Measurements from ENCODE around the gene PNPLA7. TPM values are rescaled to one million over a fixed set of nuclear protein-coding genes. Genes with fewer than 3 reads are reported as not detected.

Gene PNPLA7
- total and polyA plus RNA-seq, 2 of the 13 experiments (the other 11 are each of a cell fraction or from before 2014, with no cell fraction given), result 0.42 to 1.5 TPM

GRCh38 chr9:137524161-137524980 lies 25.8 kb downstream of the PNPLA7 start:
- DNase-seq (ENCODE audit: low spot score) (no peak), ATAC-seq (no peak), FAIRE-seq (no peak)
- Histone ChIP-seq H3K9me3 (ENCODE audit: low read length) (no peaks in the 10 kb centered on the region), H3K4me2 (ENCODE audit: low read depth, low read length) (no peak overlapping the region), H3K36me3 (replicated peaks in 1 of 2; ENCODE audit: control insufficient read depth in 1 of 2, insufficient read depth in 2 of 2, low read length in 2 of 2) (no peaks in the 10 kb centered on the region), H4K20me1 (ENCODE audit: insufficient read depth, low read length) (no peaks in the 10 kb centered on the region), H3K27ac (ENCODE audit: extremely low read length, insufficient read depth, low read length) (no peak overlapping the region), H3K9ac (ENCODE audit: insufficient read depth, low read depth, low read length) (no peak overlapping the region), H3K27me3 (ENCODE audit: control insufficient read depth in 1 of 2, insufficient read depth in 2 of 2, low read length in 2 of 2) (no peaks in the 10 kb centered on the region), H3K4me3 (replicated peaks in 1 of 3; ENCODE audit: insufficient read depth in 1 of 3, low read depth in 2 of 3, low read length in 3 of 3) (no peak overlapping the region), H3K4me1 (ENCODE audit: insufficient read depth, low read length) (no peaks in the 10 kb centered on the region), H3K79me2 (ENCODE audit: insufficient read depth, low read length) (no peaks in the 10 kb centered on the region), H2AFZ (ENCODE audit: low read length) (no peak overlapping the region)
- 83% methylated on average over 16 of the region's 33 CpGs for WGBS (ENCODE audit: low lambda C conversion rate)
- in situ Hi-C loops (cut with HindIII; ENCODE audit: extremely low pct_ligation_motif_present, low pct_unique_long_range_greater_than_20kb), result loop anchor here (10.0 kb wide), 1 partner anchor 240 kb away; no protein-coding TSS in a partner anchor
- no TSS peak for BruUV-seq (replicated peaks)
- ChIA-PET POLR2A (interaction anchor here (0.6 kb wide), 1 partner anchor 139 kb away, joined by 3 read pairs; no protein-coding TSS in a partner anchor), CTCF (ENCODE audit: low intra/inter-chr PET ratio, low total read pairs) (no interaction called here)
- intact Hi-C loops (cut with micrococcal nuclease; ENCODE audit: unreplicated experiment), result no loop called here
- no peak for TF ChIP-seq ZZZ3 (CRISPR knock-in tag; IDR thresholded peaks at IDR 0.05; ENCODE audit: borderline replicate concordance)
- TF ChIP-seq MIXL1 (CRISPR knock-in tag; IDR thresholded peaks at IDR 0.05), result no peak
- TF ChIP-seq MAZ (IDR thresholded peaks at IDR 0.05; ENCODE audit: borderline replicate concordance, low read depth, low read length), result no peak
- TF ChIP-seq MAZ (CRISPR knock-in tag; IDR thresholded peaks at IDR 0.05; ENCODE audit: low read depth), result no peak
- TF ChIP-seq ZNF256 (CRISPR knock-in tag; conservative IDR thresholded peaks at IDR 0.05), result no peak
- TF ChIP-seq ZNF10 (CRISPR knock-in tag; IDR thresholded peaks at IDR 0.05; ENCODE audit: borderline replicate concordance, low read depth), result no peak
- TF ChIP-seq ATF4 (CRISPR knock-in tag; IDR thresholded peaks at IDR 0.05), result no peak
- no peak for TF ChIP-seq ZFP62 (CRISPR knock-in tag; IDR thresholded peaks at IDR 0.05)
- TF ChIP-seq, protein P1, sequence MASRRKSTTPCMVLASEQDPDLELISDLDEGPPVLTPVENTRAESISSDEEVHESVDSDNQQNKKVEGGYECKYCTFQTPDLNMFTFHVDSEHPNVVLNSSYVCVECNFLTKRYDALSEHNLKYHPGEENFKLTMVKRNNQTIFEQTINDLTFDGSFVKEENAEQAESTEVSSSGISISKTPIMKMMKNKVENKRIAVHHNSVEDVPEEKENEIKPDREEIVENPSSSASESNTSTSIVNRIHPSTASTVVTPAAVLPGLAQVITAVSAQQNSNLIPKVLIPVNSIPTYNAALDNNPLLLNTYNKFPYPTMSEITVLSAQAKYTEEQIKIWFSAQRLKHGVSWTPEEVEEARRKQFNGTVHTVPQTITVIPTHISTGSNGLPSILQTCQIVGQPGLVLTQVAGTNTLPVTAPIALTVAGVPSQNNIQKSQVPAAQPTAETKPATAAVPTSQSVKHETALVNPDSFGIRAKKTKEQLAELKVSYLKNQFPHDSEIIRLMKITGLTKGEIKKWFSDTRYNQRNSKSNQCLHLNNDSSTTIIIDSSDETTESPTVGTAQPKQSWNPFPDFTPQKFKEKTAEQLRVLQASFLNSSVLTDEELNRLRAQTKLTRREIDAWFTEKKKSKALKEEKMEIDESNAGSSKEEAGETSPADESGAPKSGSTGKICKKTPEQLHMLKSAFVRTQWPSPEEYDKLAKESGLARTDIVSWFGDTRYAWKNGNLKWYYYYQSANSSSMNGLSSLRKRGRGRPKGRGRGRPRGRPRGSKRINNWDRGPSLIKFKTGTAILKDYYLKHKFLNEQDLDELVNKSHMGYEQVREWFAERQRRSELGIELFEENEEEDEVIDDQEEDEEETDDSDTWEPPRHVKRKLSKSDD (CRISPR knock-in tag; IDR thresholded peaks at IDR 0.05; ENCODE audit: low read depth), result no peak
- TF ChIP-seq, protein P2, sequence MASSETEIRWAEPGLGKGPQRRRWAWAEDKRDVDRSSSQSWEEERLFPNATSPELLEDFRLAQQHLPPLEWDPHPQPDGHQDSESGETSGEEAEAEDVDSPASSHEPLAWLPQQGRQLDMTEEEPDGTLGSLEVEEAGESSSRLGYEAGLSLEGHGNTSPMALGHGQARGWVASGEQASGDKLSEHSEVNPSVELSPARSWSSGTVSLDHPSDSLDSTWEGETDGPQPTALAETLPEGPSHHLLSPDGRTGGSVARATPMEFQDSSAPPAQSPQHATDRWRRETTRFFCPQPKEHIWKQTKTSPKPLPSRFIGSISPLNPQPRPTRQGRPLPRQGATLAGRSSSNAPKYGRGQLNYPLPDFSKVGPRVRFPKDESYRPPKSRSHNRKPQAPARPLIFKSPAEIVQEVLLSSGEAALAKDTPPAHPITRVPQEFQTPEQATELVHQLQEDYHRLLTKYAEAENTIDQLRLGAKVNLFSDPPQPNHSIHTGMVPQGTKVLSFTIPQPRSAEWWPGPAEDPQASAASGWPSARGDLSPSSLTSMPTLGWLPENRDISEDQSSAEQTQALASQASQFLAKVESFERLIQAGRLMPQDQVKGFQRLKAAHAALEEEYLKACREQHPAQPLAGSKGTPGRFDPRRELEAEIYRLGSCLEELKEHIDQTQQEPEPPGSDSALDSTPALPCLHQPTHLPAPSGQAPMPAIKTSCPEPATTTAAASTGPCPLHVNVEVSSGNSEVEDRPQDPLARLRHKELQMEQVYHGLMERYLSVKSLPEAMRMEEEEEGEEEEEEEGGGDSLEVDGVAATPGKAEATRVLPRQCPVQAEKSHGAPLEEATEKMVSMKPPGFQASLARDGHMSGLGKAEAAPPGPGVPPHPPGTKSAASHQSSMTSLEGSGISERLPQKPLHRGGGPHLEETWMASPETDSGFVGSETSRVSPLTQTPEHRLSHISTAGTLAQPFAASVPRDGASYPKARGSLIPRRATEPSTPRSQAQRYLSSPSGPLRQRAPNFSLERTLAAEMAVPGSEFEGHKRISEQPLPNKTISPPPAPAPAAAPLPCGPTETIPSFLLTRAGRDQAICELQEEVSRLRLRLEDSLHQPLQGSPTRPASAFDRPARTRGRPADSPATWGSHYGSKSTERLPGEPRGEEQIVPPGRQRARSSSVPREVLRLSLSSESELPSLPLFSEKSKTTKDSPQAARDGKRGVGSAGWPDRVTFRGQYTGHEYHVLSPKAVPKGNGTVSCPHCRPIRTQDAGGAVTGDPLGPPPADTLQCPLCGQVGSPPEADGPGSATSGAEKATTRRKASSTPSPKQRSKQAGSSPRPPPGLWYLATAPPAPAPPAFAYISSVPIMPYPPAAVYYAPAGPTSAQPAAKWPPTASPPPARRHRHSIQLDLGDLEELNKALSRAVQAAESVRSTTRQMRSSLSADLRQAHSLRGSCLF (CRISPR knock-in tag; IDR thresholded peaks at IDR 0.05; ENCODE audit: borderline replicate concordance), result no peak
- TF ChIP-seq CAMTA2 (CRISPR knock-in tag; IDR thresholded peaks at IDR 0.05; ENCODE audit: borderline replicate concordance), result no peak
- no peak for TF ChIP-seq SALL2 (CRISPR knock-in tag; IDR thresholded peaks at IDR 0.05)
- TF ChIP-seq SAFB2 (CRISPR knock-in tag; IDR thresholded peaks at IDR 0.05; ENCODE audit: borderline replicate concordance, low read depth), result no peak
- no peak for TF ChIP-seq CENPBD1 (CRISPR knock-in tag; IDR thresholded peaks at IDR 0.05; ENCODE audit: borderline replicate concordance, low read depth)

Data from HepG2 (cell line).